B cell (primary cell): ENCODE data around the gene OR14K1. TPM values are rescaled to one million over a fixed set of nuclear protein-coding genes. Genes with fewer than 3 reads are reported as not detected.

Experiments used
- ATAC-seq: fragments of 200-7000 bp; cut with Tn5 transposase; one replicate; pipeline ENCODE4 v1.10.0; 2021; ENCODE audit warnings: low read depth, mild to moderate bottlenecking, moderate number of reproducible peaks, moderate library complexity
- CTCF ChIA-PET: fragments of 350-600 bp; sonication (Branson Sonifier 250); formaldehyde crosslinking; loops from one replicate; lab custom pipeline; 2021; ENCODE audit warnings: antibody characterized with exemption, inconsistent platforms; lab: Charles Lee
- POLR2A ChIA-PET: fragments of 350-600 bp; sonication (Branson Sonifier 250); formaldehyde crosslinking; loops from one replicate; lab custom pipeline; 2021; ENCODE audit warnings: antibody characterized with exemption; lab: Charles Lee
- DNase-seq: peaks from one replicate; pipeline ENCODE4 v3.0.0; 2013
- H2AFZ ChIP-seq: 2 replicates; pipeline ENCODE4 v1.6.1; 2012; ENCODE audit warnings: mild to moderate bottlenecking, low read depth, low read length; ENCODE audit not compliant: insufficient read depth, poor library complexity, severe bottlenecking
- H3K27ac ChIP-seq, 2 donors: 1 replicate in 1 of 2; 2 replicates in 1 of 2; pipeline ENCODE4 v1.5.1; 2012 to 2013; ENCODE audit warnings: low read length in 2 of 2, mild to moderate bottlenecking in 2 of 2, moderate library complexity in 1 of 2
- H3K27me3 ChIP-seq, 4 experiments: fragments of 200-600 bp in 1 of 4; sonication (generic) in 1 of 4; replicated peaks in 1 of 4; 1 replicate in 2 of 4; 2 replicates in 2 of 4; pipeline versions ENCODE4 v1.6.1 to v1.7.0; 2013 to 2016; ENCODE audit warnings: low read length in 3 of 4, mild to moderate bottlenecking in 2 of 4, mixed read lengths in 1 of 4, moderate library complexity in 1 of 4; ENCODE audit not compliant: insufficient read depth in 4 of 4, control insufficient read depth in 3 of 4; ENCODE audit errors: control extremely low read depth in 1 of 4
- H3K36me3 ChIP-seq, 2 experiments: replicated peaks in 1 of 2; 1 replicate in 1 of 2; 2 replicates in 1 of 2; pipeline versions ENCODE4 v1.6.1 to v1.7.1; 2013; ENCODE audit warnings: low read length in 1 of 2; ENCODE audit not compliant: insufficient read depth in 2 of 2, control insufficient read depth in 1 of 2; ENCODE audit errors: control extremely low read depth in 1 of 2, extremely low read depth in 1 of 2
- H3K4me1 ChIP-seq, 2 donors: fragments of 200-600 bp in 1 of 2; sonication (generic) in 1 of 2; 1 replicate in 1 of 2; 2 replicates in 1 of 2; pipeline versions ENCODE4 v1.5.1 to v1.6.1; 2013 to 2017; ENCODE audit warnings: low read length in 2 of 2; ENCODE audit not compliant: control insufficient read depth in 2 of 2, insufficient read depth in 2 of 2
- H3K4me2 ChIP-seq: replicated peaks from 2 replicates; pipeline ENCODE3; 2012; ENCODE audit warnings: mild to moderate bottlenecking, low read depth, low read length; ENCODE audit not compliant: poor library complexity, severe bottlenecking
- H3K4me3 ChIP-seq, 5 experiments: fragments of 200-600 bp in 1 of 5; sonication (generic) in 1 of 5; 1 replicate in 3 of 5; 2 replicates in 2 of 5; pipeline versions ENCODE4 v1.5.1 to v1.7.0; 2011 to 2016; ENCODE audit warnings: low read length in 4 of 5, mild to moderate bottlenecking in 4 of 5, low read depth in 2 of 5, control low read depth in 1 of 5, moderate library complexity in 1 of 5; ENCODE audit not compliant: insufficient read depth in 1 of 5; ENCODE audit errors: control extremely low read depth in 1 of 5, extremely low read depth in 1 of 5
- H3K79me2 ChIP-seq: fragments of 200-600 bp; sonication (generic); one replicate; pipeline ENCODE4 v1.6.0; 2016; ENCODE audit warnings: low read length; ENCODE audit not compliant: control insufficient read depth, insufficient read depth
- H3K9ac ChIP-seq: fragments of 200-600 bp; sonication (generic); 2 replicates; pipeline ENCODE4 v1.6.1; 2017; ENCODE audit warnings: mild to moderate bottlenecking, low read length, moderate library complexity
- H3K9me3 ChIP-seq, 3 donors: one replicate each; pipeline versions ENCODE4 v1.6.1 to v1.7.1; 2013; ENCODE audit warnings: low read length in 2 of 3; ENCODE audit not compliant: control insufficient read depth in 2 of 3, insufficient read depth in 1 of 3; ENCODE audit errors: control extremely low read depth in 1 of 3
- H4K20me1 ChIP-seq: 2 replicates; pipeline ENCODE4 v1.6.0; 2012; ENCODE audit warnings: mild to moderate bottlenecking, low read length; ENCODE audit not compliant: insufficient read depth, control insufficient read depth, poor library complexity, severe bottlenecking
- H3K27ac Mint-ChIP-seq: one replicate; pipeline ENCODE4 v1.8.0; 2021; ENCODE audit warnings: mixed read lengths
- H3K27me3 Mint-ChIP-seq: one replicate; pipeline ENCODE4 v1.8.0; 2021; ENCODE audit warnings: mixed read lengths
- H3K4me1 Mint-ChIP-seq: one replicate; pipeline ENCODE4 v1.8.0; 2021; ENCODE audit warnings: mixed read lengths
- H3K4me3 Mint-ChIP-seq: one replicate; pipeline ENCODE4 v1.8.0; 2021; ENCODE audit warnings: mixed read lengths
- H3K9me3 Mint-ChIP-seq: one replicate; pipeline ENCODE4 v1.8.0; 2022; ENCODE audit warnings: mixed read lengths; ENCODE audit not compliant: insufficient read depth
- CTCF ChIP-seq: fragments of 200-600 bp; IDR thresholded peaks from one replicate; pipeline ENCODE4 v1.8.0; 2022; ENCODE audit warnings: antibody characterized with exemption, mild to moderate bottlenecking
- EZH2 ChIP-seq: IDR thresholded peaks from 2 replicates; pipeline ENCODE4 v1.6.1; 2012; ENCODE audit warnings: borderline replicate concordance, low read depth, mild to moderate bottlenecking, moderate library complexity, low read length; ENCODE audit not compliant: insufficient read depth, poor library complexity, severe bottlenecking
- WGBS: methylation state at CpG from one replicate; pipeline ENCODE4 v1.1.5; 2013; ENCODE audit warnings: missing lambda C conversion rate; ENCODE audit not compliant: insufficient coverage; 5-methylcytosine and 5-hydroxymethylcytosine counted together
- intact Hi-C: fragments of 100-400 bp; cut with micrococcal nuclease; formaldehyde crosslinking; loops from one replicate; pipeline ENCODE4 v1.10.0; 2022
- polyA plus RNA-seq: library from polyadenylated mRNA; depleted of rRNA; stranded (reverse); fragments of >200 nt; gene quantifications from 2 replicates; pipeline ENCODE4 v1.2.3, GENCODE V29; 2012
- total RNA-seq, 2 donors: library from RNA; stranded (reverse); fragments of 120-200 nt in 1 of 2; gene quantifications; 1 replicate in 1 of 2; 2 replicates in 1 of 2; pipeline versions ENCODE4 v1.2.3 to v1.2.4, GENCODE V29; 2013 to 2022

Gene OR14K1
- total and polyA plus RNA-seq, 2 donors (not counting 1 experiment from before 2014, with no cell fraction given), result not detected

GRCh38 chr1:247713753-247714152 lies 24.7 kb upstream of the OR14K1 start:
- peaks cover 0 to 4% (median 0%) of the 10 kb centered on the region in 3 donors for H3K9me3 ChIP-seq
- ChIA-PET POLR2A (no interaction called here), CTCF (no interaction called here)
- no peaks in the 10 kb centered on the region for H4K20me1 ChIP-seq
- H2AFZ ChIP-seq, result no peak overlapping the region
- no peak overlapping the region for H3K9ac ChIP-seq
- 98% methylated on average over 7 of the region's 7 CpGs for WGBS
- DNase-seq (no peak), ATAC-seq (no peak)
- no peaks in the 10 kb centered on the region for H3K79me2 ChIP-seq
- intact Hi-C loops, result no loop called here
- no peak for TF ChIP-seq EZH2
- TF ChIP-seq CTCF, result no peak
- no peak overlapping the region for H3K27ac ChIP-seq
- Mint-ChIP-seq H3K4me1 (no peaks in the 10 kb centered on the region), H3K4me3 (no peak overlapping the region), H3K27me3 (peaks cover 4% of the 10 kb centered on the region), H3K9me3 (no peaks in the 10 kb centered on the region), H3K27ac (no peak overlapping the region)
- no peaks in the 10 kb centered on the region for H3K4me1 ChIP-seq
- H3K4me2 ChIP-seq, result no peak overlapping the region
- H3K27me3 ChIP-seq, result no peaks in the 10 kb centered on the region
- H3K4me3 ChIP-seq, result no peak overlapping the region
- no peaks in the 10 kb centered on the region for H3K36me3 ChIP-seq

GRCh38 chr1:247716546-247716945 lies 21.9 kb upstream of the OR14K1 start, which contains the start of gene OR6F1:
Gene OR6F1 (minus strand): TSS chr1:247716646. CDS start chr1:247712755, 3,891 bp downstream.
- intact Hi-C loops, result no loop called here
- no peak within 1 kb of the TSS for H3K27ac Mint-ChIP-seq
- WGBS, result no CpG with 5 or more reads among the region's 3 CpGs
- Histone ChIP-seq H3K9ac (no peak within 1 kb of the TSS), H3K4me2 (no peak within 1 kb of the TSS), H3K4me1 (no peaks in the 10 kb centered on the region), H3K27me3 (no peaks in the 10 kb centered on the region), H3K36me3 (no peaks in the 10 kb centered on the region), H3K79me2 (no peaks in the 10 kb centered on the region), H3K27ac (no peak within 1 kb of the TSS), H2AFZ (no peak within 1 kb of the TSS), H4K20me1 (no peaks in the 10 kb centered on the region), H3K4me3 (no peak within 1 kb of the TSS), H3K9me3 (peaks cover 0 to 9% (median 4%) of the 10 kb centered on the region in 3 donors)
- H3K4me1 Mint-ChIP-seq, result no peaks in the 10 kb centered on the region
- CTCF ChIA-PET, result no interaction called here
- no peak for DNase-seq
- no peak within 1 kb of the TSS for H3K4me3 Mint-ChIP-seq
- H3K27me3 Mint-ChIP-seq, result peaks cover 4% of the 10 kb centered on the region
- H3K9me3 Mint-ChIP-seq, result peaks cover 5% of the 10 kb centered on the region
- POLR2A ChIA-PET, result no interaction called here
- no peak for ATAC-seq
- no peak for TF ChIP-seq CTCF
- TF ChIP-seq EZH2, result no peak
